BLaER1 treated with 17β-estradiol and CSF1 and Interleukin-3, amounts not matched to agents 10 nM and 100 nM (cell line): ENCODE results near the gene OSBPL10.
"Not testable (repeated sequence)": the region's sequence is repeated elsewhere in the genome, so short reads cannot be mapped to it uniquely, and the experiment has no call there.

Experiments used
- H3K27ac ChIP-seq, 11 experiments: shearing (Covaris generic); formaldehyde crosslinking; 2 replicates each; pipeline ENCODE4 v1.8.1; 2022
- H3K27me3 ChIP-seq, 11 experiments: shearing (Covaris generic); formaldehyde crosslinking; 2 replicates each; pipeline ENCODE4 v1.8.1; 2022
- H3K36me3 ChIP-seq, 11 experiments: shearing (Covaris generic); formaldehyde crosslinking; 2 replicates each; pipeline ENCODE4 v1.8.1; 2022
- H3K4me1 ChIP-seq, 10 experiments: shearing (Covaris generic); formaldehyde crosslinking; 2 replicates each; pipeline ENCODE4 v1.8.1; 2022
- H3K4me2 ChIP-seq, 11 experiments: shearing (Covaris generic); formaldehyde crosslinking; 2 replicates each; pipeline ENCODE4 v1.8.1; 2022
- H3K4me3 ChIP-seq, 10 experiments: shearing (Covaris generic); formaldehyde crosslinking; 2 replicates each; pipeline ENCODE4 v1.8.1; 2022
- H3K9ac ChIP-seq, 11 experiments: shearing (Covaris generic); formaldehyde crosslinking; 2 replicates each; pipeline ENCODE4 v1.8.1; 2022
- H3K9me3 ChIP-seq, 11 experiments: shearing (Covaris generic); formaldehyde crosslinking; replicated peaks in 1 of 11; 2 replicates each; pipeline ENCODE4 v1.8.1; 2022
- H4K20me1 ChIP-seq, 11 experiments: shearing (Covaris generic); formaldehyde crosslinking; 2 replicates each; pipeline ENCODE4 v1.8.1; 2022
- Cebpa-rat ChIP-seq, 11 experiments: shearing (Covaris generic); IDR thresholded peaks; 2 replicates each; pipeline ENCODE4 v1.8.1; 2022

OSBPL10 gene

GRCh38 chr3:31993843-31994242 is 12.8 kb upstream of the OSBPL10 start:
- no peaks in the 10 kb centered on the region for H3K4me1 ChIP-seq
- no peaks in the 10 kb centered on the region for H4K20me1 ChIP-seq
- no peaks in the 10 kb centered on the region for H3K36me3 ChIP-seq
- no peak overlapping the region for H3K4me2 ChIP-seq
- H3K27ac ChIP-seq, result no peak overlapping the region
- TF ChIP-seq Cebpa-rat (IDR thresholded peaks at IDR 0.05), result no peak
- peaks cover 52 to 68% (median 59%) of the 10 kb centered on the region in 11 experiments for H3K9me3 ChIP-seq
- H3K9ac ChIP-seq, result no peak overlapping the region
- H3K4me3 ChIP-seq, result no peak overlapping the region
- H3K27me3 ChIP-seq, result no peaks in the 10 kb centered on the region

GRCh38 chr3:31992995-31993394 is 11.9 kb upstream of the OSBPL10 start:
- H3K4me1 ChIP-seq, H3K36me3 ChIP-seq, H3K4me2 ChIP-seq, H3K27me3 ChIP-seq, H4K20me1 ChIP-seq, H3K27ac ChIP-seq, H3K4me3 ChIP-seq, H3K9ac ChIP-seq: not testable (repeated sequence)
- peaks cover 57 to 76% (median 67%) of the 10 kb centered on the region in 11 experiments for H3K9me3 ChIP-seq

- TF ChIP-seq Cebpa-rat (IDR thresholded peaks at IDR 0.05), result no peak
- no peak overlapping the region for H3K4me2 ChIP-seq
- no peaks in the 10 kb centered on the region for H3K36me3 ChIP-seq
- no peaks in the 10 kb centered on the region for H4K20me1 ChIP-seq
- H3K4me1 ChIP-seq, result peaks cover 0 to 19% (median 5%) of the 10 kb centered on the region in 10 experiments; a peak in 9 of 20 replicates
- no peak overlapping the region for H3K4me3 ChIP-seq
- H3K9me3 ChIP-seq, result peaks cover 44 to 56% (median 53%) of the 10 kb centered on the region in 11 experiments
- no peak overlapping the region for H3K9ac ChIP-seq
- peaks cover 0 to under 1% (median 0%) of the 10 kb centered on the region in 11 experiments; a peak in 2 of 22 replicates for H3K27me3 ChIP-seq
- no peak overlapping the region for H3K27ac ChIP-seq
These were observed 7.2 kb upstream of the OSBPL10 start for GRCh38 chr3:31988271-31988670.

- Histone ChIP-seq H3K36me3 (no peaks in the 10 kb centered on the region), H3K4me2 (peak overlapping the region in 5 of 11 experiments; percentile 27 to 68 (median 55); a peak in 10 of 22 replicates), H3K27me3 (peaks cover 10 to 25% (median 22%) of the 10 kb centered on the region in 11 experiments; a peak in 21 of 22 replicates), H3K27ac (peak overlapping the region in 1 of 11 experiments; percentile 9; a peak in 1 of 22 replicates), H3K9me3 (peaks cover 24 to 36% (median 31%) of the 10 kb centered on the region in 11 experiments), H3K9ac (no peak overlapping the region), H3K4me3 (no peak overlapping the region), H3K4me1 (peaks cover 0 to 19% (median 7%) of the 10 kb centered on the region in 10 experiments; a peak in 9 of 20 replicates), H4K20me1 (no peaks in the 10 kb centered on the region)
- no peak for TF ChIP-seq Cebpa-rat (IDR thresholded peaks at IDR 0.05)
These were observed 4.8 kb upstream of the OSBPL10 start for GRCh38 chr3:31985831-31986230.

- TF ChIP-seq Cebpa-rat (IDR thresholded peaks at IDR 0.05), result no peak
- Histone ChIP-seq H3K4me3 (no peak overlapping the region), H3K9me3 (peaks cover 9 to 21% (median 16%) of the 10 kb centered on the region in 11 experiments; a peak in 21 of 22 replicates), H3K4me2 (no peak overlapping the region), H3K36me3 (no peaks in the 10 kb centered on the region), H3K9ac (no peak overlapping the region), H3K27me3 (peaks cover 25 to 40% (median 37%) of the 10 kb centered on the region in 11 experiments), H3K4me1 (peaks cover 9 to 26% (median 16%) of the 10 kb centered on the region in 10 experiments; a peak in 18 of 20 replicates), H3K27ac (no peak overlapping the region), H4K20me1 (peaks cover 0 to 4% (median 0%) of the 10 kb centered on the region in 11 experiments; a peak in 1 of 22 replicates)
These were observed 3.3 kb upstream of the OSBPL10 start for GRCh38 chr3:31984321-31984720.

DNA sequence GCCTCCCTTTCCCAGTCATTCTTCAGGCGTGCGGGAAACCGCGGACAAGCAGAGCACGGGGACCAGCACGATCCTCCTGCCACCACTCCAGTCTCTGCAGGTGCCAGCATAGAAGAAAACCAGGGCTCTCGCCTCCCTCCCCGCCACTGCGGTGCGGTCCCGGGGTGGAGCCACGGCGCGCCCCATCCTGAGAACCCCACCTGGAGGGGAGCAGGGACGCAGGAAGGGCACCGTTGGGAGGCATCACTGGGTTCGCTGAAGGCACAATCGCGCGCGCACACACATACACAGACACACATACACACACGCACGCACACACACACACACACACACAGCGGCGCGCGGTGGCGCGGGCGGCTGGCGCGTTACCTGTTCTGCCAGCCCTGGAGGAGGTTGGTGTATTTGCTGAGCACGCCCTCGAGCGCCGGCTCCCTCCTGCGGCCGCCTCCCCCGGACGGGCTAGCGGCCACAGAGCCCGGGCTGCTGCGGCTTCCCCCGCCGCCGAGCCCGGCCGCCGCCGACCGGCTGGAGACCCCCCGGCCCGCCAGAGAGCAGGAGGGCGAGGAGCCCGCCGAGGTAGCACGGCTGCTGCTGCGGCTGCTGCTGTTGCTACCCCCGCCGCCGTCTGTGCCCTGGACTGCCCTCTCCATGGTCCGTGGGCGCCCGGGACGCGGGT is 394 bp downstream of the OSBPL10 start:
- Histone ChIP-seq H3K4me3 (peak overlapping the region; percentile 65 to 81 (median 74)), H3K27me3 (peaks cover 36 to 58% (median 49%) of the 10 kb centered on the region in 11 experiments), H3K27ac (peak overlapping the region in 5 of 11 experiments; percentile 17 to 38 (median 33); a peak in 8 of 22 replicates), H3K9me3 (no peaks in the 10 kb centered on the region), H3K36me3 (no peaks in the 10 kb centered on the region), H4K20me1 (peaks cover 0 to 4% (median 0%) of the 10 kb centered on the region in 11 experiments; a peak in 1 of 22 replicates), H3K4me1 (peaks cover 9 to 19% (median 13%) of the 10 kb centered on the region in 10 experiments; a peak in 18 of 20 replicates), H3K9ac (peak overlapping the region; percentile 48 to 78 (median 70)), H3K4me2 (peak overlapping the region; percentile 97 to 100 (median 99))
- no peak for TF ChIP-seq Cebpa-rat (IDR thresholded peaks at IDR 0.05)

GRCh38 chr3:31979001-31979697 is 1.9 kb downstream of the OSBPL10 start:
- no peak overlapping the region for H3K9ac ChIP-seq
- TF ChIP-seq Cebpa-rat (IDR thresholded peaks at IDR 0.05), result no peak
- H3K4me1 ChIP-seq, result peaks cover 8 to 14% (median 9%) of the 10 kb centered on the region in 10 experiments; a peak in 16 of 20 replicates
- H3K4me3 ChIP-seq, result no peak overlapping the region
- H3K27ac ChIP-seq, result no peak overlapping the region
- H4K20me1 ChIP-seq, result peaks cover 0 to 4% (median 0%) of the 10 kb centered on the region in 11 experiments; a peak in 1 of 22 replicates
- H3K4me2 ChIP-seq, result no peak overlapping the region
- H3K36me3 ChIP-seq, result no peaks in the 10 kb centered on the region
- no peaks in the 10 kb centered on the region for H3K9me3 ChIP-seq
- H3K27me3 ChIP-seq, result peaks cover 36 to 58% (median 49%) of the 10 kb centered on the region in 11 experiments

- H3K4me2 ChIP-seq, result no peak overlapping the region
- H3K4me3 ChIP-seq, result no peak overlapping the region
- no peak overlapping the region for H3K27ac ChIP-seq
These were observed 2.5 kb downstream of the OSBPL10 start for GRCh38 chr3:31978553-31978952.

GRCh38 chr3:31977736-31978135 is 3.3 kb downstream of the OSBPL10 start:
- Histone ChIP-seq H3K9ac (no peak overlapping the region), H3K9me3 (no peaks in the 10 kb centered on the region), H3K4me1 (peaks cover 8 to 14% (median 9%) of the 10 kb centered on the region in 10 experiments; a peak in 16 of 20 replicates), H3K27ac (no peak overlapping the region), H3K4me2 (no peak overlapping the region), H4K20me1 (peaks cover 0 to 4% (median 0%) of the 10 kb centered on the region in 11 experiments; a peak in 1 of 22 replicates), H3K4me3 (no peak overlapping the region), H3K36me3 (no peaks in the 10 kb centered on the region), H3K27me3 (peaks cover 36 to 54% (median 47%) of the 10 kb centered on the region in 11 experiments)
- no peak for TF ChIP-seq Cebpa-rat (IDR thresholded peaks at IDR 0.05)

More at GRCh38 chr3:31978553-31978952, 2.5 kb downstream of the OSBPL10 start:
- Histone ChIP-seq H3K36me3 (no peaks in the 10 kb centered on the region), H3K9ac (no peak overlapping the region), H3K4me1 (peaks cover 8 to 14% (median 9%) of the 10 kb centered on the region in 10 experiments; a peak in 16 of 20 replicates), H4K20me1 (peaks cover 0 to 4% (median 0%) of the 10 kb centered on the region in 11 experiments; a peak in 1 of 22 replicates), H3K27me3 (peaks cover 36 to 58% (median 49%) of the 10 kb centered on the region in 11 experiments), H3K9me3 (no peaks in the 10 kb centered on the region)
- TF ChIP-seq Cebpa-rat (IDR thresholded peaks at IDR 0.05), result no peak
